ENCODE data around the gene FCMR.

Gene FCMR

DNA sequence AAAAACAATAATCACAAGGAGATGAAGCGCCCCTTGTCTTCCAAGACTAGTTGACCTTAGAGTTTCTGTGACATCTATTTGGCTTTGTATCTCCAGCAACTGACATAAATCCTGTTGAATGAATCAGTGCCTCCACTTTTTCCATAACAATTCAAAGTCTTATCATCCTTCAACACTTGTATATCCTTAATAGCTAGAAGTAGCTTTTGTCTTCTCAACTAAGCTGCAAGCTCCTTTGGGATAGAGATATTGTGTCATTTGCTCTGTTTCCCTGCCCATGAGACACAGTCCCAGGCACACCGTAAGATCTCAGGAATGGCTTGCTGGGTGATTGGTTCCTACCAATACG is 18.8 kb upstream of the FCMR start:
- DNase-seq (ENCODE audit: extremely low read depth, insufficient read length) = no peak
- TF ChIP-seq, protein P1, sequence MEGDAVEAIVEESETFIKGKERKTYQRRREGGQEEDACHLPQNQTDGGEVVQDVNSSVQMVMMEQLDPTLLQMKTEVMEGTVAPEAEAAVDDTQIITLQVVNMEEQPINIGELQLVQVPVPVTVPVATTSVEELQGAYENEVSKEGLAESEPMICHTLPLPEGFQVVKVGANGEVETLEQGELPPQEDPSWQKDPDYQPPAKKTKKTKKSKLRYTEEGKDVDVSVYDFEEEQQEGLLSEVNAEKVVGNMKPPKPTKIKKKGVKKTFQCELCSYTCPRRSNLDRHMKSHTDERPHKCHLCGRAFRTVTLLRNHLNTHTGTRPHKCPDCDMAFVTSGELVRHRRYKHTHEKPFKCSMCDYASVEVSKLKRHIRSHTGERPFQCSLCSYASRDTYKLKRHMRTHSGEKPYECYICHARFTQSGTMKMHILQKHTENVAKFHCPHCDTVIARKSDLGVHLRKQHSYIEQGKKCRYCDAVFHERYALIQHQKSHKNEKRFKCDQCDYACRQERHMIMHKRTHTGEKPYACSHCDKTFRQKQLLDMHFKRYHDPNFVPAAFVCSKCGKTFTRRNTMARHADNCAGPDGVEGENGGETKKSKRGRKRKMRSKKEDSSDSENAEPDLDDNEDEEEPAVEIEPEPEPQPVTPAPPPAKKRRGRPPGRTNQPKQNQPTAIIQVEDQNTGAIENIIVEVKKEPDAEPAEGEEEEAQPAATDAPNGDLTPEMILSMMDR (IDR thresholded peaks at IDR 0.05; ENCODE audit: insufficient read depth, low read length, poor library complexity, severe bottlenecking) = no peak
- Histone ChIP-seq H3K4me3 (replicated peaks; ENCODE audit: low read depth, low read length) (no peak overlapping the region), H3K27me3 (replicated peaks; ENCODE audit: control insufficient read depth, insufficient read depth, low read length) (no peaks in the 10 kb centered on the region), H3K36me3 (ENCODE audit: control insufficient read depth, insufficient read depth, low read length) (no peaks in the 10 kb centered on the region)

DNA sequence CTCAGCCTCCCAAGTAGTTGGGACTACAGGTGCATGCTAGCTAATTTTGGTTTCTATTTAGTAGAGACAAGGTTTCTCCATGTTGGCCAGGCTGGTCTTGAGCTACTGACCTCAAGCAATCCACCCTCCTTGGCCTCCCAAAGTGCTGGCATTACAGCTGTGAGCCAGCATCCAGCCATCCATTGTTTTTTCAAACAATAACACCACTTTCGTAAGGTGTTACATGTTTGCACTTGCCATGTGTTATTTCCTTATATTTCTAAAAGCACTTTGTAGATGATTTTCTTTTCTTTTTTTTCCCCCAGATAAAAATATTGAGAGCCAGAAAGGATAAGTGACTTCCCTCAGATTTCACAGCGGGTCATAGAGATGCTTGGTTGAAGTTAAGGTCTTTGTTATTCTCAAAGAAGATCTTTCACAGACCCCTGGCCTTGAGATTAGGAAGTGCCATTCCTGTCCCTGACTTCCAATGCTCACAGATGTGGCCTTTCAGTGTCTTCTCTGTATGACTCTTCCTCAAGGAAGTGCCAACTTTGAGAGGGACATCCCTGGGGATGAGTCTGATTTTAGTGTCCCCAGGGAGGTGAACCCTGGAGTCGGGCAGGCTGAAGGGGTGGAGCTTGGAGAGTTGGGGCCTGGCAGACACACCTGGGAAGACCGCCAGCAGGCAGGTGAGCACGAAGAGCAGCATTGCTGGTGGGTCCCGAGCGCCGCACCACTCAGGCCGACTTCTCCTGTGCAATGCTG is 18.3 kb upstream of the FCMR start:
- TF ChIP-seq, protein P1 (IDR thresholded peaks at IDR 0.05; ENCODE audit: insufficient read depth, low read length, poor library complexity, severe bottlenecking) = no peak
- no peak for DNase-seq (ENCODE audit: extremely low read depth, insufficient read length)
- no peak overlapping the region for H3K4me3 ChIP-seq (replicated peaks; ENCODE audit: low read depth, low read length)
- no peaks in the 10 kb centered on the region for H3K27me3 ChIP-seq (replicated peaks; ENCODE audit: control insufficient read depth, insufficient read depth, low read length)
- H3K36me3 ChIP-seq (ENCODE audit: control insufficient read depth, insufficient read depth, low read length) = no peaks in the 10 kb centered on the region

DNA sequence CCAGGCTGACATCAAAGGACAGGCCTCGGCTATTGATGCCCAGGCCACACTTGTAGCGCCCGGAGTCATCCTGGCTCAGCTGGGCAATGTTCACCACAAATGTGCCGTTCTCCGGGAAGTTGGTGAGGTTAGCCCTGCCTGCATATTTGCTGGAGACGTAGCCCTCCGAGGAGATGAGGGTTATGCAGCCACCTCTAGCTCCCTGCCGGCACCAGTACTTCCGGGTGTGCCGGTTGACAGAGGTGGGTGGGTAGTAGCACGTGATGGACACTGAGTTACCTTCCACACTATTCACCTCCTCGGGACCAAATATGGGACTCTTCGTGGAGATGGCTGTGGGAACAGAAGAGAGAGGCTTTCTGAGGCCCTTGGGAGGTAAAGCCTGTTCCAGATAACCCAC is 17.4 kb upstream of the FCMR start:
- no peak for DNase-seq (ENCODE audit: extremely low read depth, insufficient read length)
- no peaks in the 10 kb centered on the region for H3K27me3 ChIP-seq (replicated peaks; ENCODE audit: control insufficient read depth, insufficient read depth, low read length)
- no peaks in the 10 kb centered on the region for H3K36me3 ChIP-seq (ENCODE audit: control insufficient read depth, insufficient read depth, low read length)
- TF ChIP-seq, protein P1 (IDR thresholded peaks at IDR 0.05; ENCODE audit: insufficient read depth, low read length, poor library complexity, severe bottlenecking) = no peak
- H3K4me3 ChIP-seq (replicated peaks; ENCODE audit: low read depth, low read length) = no peak overlapping the region

DNA sequence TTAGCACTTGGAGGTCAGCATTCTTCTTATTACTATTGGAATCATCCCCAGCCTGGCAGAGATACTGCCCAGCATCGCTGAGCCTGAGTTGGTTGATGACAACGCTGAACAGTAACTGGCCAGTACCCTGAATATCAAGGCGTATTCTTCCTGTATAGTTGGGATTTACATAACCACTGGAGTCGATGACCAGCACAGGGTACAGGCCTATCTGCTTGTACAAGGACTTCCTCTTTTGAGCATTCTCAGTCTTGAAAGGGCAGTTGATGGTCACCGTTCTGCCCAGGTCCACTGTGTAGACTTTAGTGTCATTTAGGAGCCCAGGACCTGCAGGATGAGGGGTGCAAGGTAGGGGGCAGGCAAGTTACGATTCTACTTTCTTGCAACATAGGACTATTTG is 15.7 kb upstream of the FCMR start:
- Histone ChIP-seq H3K27me3 (replicated peaks; ENCODE audit: control insufficient read depth, insufficient read depth, low read length) (no peaks in the 10 kb centered on the region), H3K4me3 (replicated peaks; ENCODE audit: low read depth, low read length) (no peak overlapping the region), H3K36me3 (ENCODE audit: control insufficient read depth, insufficient read depth, low read length) (no peaks in the 10 kb centered on the region)
- DNase-seq (ENCODE audit: extremely low read depth, insufficient read length) = no peak
- TF ChIP-seq, protein P1 (IDR thresholded peaks at IDR 0.05; ENCODE audit: insufficient read depth, low read length, poor library complexity, severe bottlenecking) = no peak

DNA sequence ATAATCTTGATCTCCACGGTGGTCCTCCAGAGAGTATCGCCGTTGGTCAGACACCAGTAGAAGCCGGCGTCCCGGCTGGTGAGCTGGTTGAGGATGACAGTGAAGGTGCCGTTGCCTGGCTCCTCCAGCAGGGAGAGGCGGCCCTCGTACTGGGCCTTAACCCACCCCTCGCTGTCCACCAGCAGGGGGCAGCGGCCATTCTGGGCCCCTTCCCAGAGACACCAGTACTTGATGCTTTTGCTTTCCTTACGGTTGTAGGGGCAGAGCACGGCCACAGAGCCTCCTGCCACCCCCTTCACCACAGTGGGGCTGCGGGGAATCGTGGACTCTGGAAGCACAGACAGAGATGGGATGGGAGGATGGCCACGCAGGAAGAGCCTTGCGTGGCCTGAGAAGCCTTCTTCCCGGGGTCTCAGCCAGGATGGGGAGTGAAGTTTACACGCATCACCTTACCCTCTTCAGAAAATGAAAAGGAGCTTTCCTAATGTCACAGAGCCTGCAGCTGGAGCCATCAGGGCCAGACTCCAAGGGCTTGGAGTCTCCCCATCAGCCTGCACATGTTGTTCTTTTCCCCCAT is 13.8 kb upstream of the FCMR start:
- TF ChIP-seq, protein P1 (IDR thresholded peaks at IDR 0.05; ENCODE audit: insufficient read depth, low read length, poor library complexity, severe bottlenecking) = peak; percentile 71
- DNase-seq (ENCODE audit: extremely low read depth, insufficient read length) = peak; percentile 43
- H3K4me3 ChIP-seq (replicated peaks; ENCODE audit: low read depth, low read length) = no peak overlapping the region
- H3K36me3 ChIP-seq (ENCODE audit: control insufficient read depth, insufficient read depth, low read length) = no peaks in the 10 kb centered on the region
- H3K27me3 ChIP-seq (replicated peaks; ENCODE audit: control insufficient read depth, insufficient read depth, low read length) = no peaks in the 10 kb centered on the region
